Measurements from ENCODE around the gene IL34. TPM values are rescaled to one million over a fixed set of nuclear protein-coding genes. Genes with fewer than 3 reads are reported as not detected.

Gene IL34
- total RNA-seq, 1 donor from 2014 or later: not detected

GRCh38 chr16:70686376-70687101 is 40.2 kb downstream of the IL34 start:
- intact Hi-C loops (cut with micrococcal nuclease): loop anchor here (2.0 kb wide), 1 partner anchor 52 kb away; no protein-coding TSS in a partner anchor

DNA sequence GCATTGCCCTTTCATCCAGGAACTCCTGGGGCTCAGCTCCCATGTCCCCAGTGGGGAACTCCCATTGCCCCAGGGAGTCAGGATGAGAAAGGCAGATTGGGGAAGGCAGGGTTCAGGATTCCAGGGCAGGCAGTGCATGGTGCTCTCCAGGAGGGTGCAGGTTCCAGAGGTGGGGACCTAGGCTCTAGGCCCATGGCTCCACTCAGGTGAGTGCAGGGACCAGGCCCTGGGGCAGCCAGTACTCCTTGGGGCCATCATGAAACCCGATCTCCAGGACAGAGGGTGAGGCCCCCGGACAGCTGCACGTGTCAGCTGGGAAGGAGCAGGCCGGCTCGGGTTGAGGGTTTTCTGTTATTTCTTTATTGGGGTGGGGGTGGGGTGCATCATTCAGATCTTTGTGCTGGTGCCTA is 40.7 kb downstream of the IL34 start:
- Mint-ChIP-seq H3K36me3 (ENCODE audit: low read depth) (no peaks in the 10 kb centered on the region), H3K4me3 (no peak overlapping the region), H3K4me1 (ENCODE audit: low read depth) (no peaks in the 10 kb centered on the region), H3K9me3 (no peaks in the 10 kb centered on the region), H3K27me3 (ENCODE audit: insufficient read depth) (peaks cover 25% of the 10 kb centered on the region), H3K27ac (no peak overlapping the region)
- intact Hi-C loops (cut with micrococcal nuclease): loop anchor here (2.0 kb wide), 1 partner anchor 52 kb away; no protein-coding TSS in a partner anchor
- DNase-seq (ENCODE audit: low spot score): no peak

More at GRCh38 chr16:70686376-70687101, 40.2 kb downstream of the IL34 start:
- no peak overlapping the region for H3K4me3 Mint-ChIP-seq
- no peaks in the 10 kb centered on the region for H3K4me1 Mint-ChIP-seq (ENCODE audit: low read depth)
- no peak for DNase-seq (ENCODE audit: low spot score)
- no peaks in the 10 kb centered on the region for H3K36me3 Mint-ChIP-seq (ENCODE audit: low read depth)
- H3K27ac Mint-ChIP-seq: no peak overlapping the region
- H3K27me3 Mint-ChIP-seq (ENCODE audit: insufficient read depth): peaks cover 25% of the 10 kb centered on the region
- H3K9me3 Mint-ChIP-seq: no peaks in the 10 kb centered on the region

DNA sequence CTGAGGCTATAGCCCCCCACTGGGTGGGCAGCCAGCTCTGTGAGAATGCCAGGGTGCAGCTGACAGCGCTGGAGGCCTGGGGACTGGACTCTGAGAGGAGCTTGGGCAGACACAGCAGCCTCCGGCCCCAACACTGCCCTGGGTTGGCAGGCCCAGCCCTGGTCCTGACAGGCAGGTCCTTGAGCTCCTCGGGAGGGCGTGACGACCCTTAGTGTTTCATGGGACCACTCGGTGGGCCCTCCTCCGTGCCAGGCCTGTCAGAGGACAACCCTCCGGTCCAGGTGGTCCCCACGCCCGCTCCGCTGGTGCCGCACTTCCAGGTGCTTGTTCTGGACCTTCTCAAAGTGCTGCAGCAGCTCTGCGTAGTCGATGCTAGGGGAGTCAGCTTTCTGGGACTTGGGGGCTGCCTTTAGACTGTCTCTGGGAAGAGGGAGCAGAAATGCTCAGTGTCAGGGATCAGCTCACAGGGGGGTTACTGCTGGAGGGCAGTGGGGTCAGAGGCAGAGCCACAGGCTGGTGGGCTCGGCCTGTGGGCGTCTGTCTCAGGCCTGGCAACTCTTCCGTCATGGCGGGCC is 41.4 kb downstream of the IL34 start:
- H3K4me1 Mint-ChIP-seq (ENCODE audit: low read depth): no peaks in the 10 kb centered on the region
- H3K4me3 Mint-ChIP-seq: no peak overlapping the region
- H3K9me3 Mint-ChIP-seq: no peaks in the 10 kb centered on the region
- H3K27ac Mint-ChIP-seq: no peak overlapping the region
- no peak for DNase-seq (ENCODE audit: low spot score)
- intact Hi-C loops (cut with micrococcal nuclease): loop anchor here (2.0 kb wide), 1 partner anchor 51 kb away; no protein-coding TSS in a partner anchor
- H3K27me3 Mint-ChIP-seq (ENCODE audit: insufficient read depth): peaks cover 20% of the 10 kb centered on the region
- no peaks in the 10 kb centered on the region for H3K36me3 Mint-ChIP-seq (ENCODE audit: low read depth)

DNA sequence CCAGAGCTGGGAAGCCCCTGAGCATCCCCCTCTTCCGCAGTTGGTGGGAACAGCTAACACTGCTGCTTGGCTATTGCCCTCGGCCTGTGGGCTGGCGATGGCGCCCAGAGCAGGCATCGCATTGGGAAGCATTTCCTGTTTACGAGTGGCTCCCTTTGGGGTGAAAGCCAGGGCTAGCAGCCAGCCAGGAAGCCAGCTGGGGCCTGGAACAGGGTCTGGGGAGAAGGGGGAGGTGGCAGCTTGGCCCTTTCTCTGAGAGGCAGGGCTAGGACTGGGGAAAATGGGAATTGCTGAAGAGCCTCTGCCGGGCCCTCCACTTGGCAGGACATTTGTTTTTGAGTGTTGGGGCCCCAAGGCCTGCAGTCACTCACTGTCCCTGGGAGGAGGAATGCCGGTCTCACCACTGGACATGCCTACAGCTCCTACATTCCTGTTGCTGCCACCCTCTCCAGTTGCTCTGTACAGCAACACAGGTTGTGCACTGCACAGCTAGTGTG is 41.9 kb downstream of the IL34 start:
- H3K4me3 Mint-ChIP-seq: no peak overlapping the region
- H3K27ac Mint-ChIP-seq: no peak overlapping the region
- no peaks in the 10 kb centered on the region for H3K36me3 Mint-ChIP-seq (ENCODE audit: low read depth)
- intact Hi-C loops (cut with micrococcal nuclease): no loop called here
- H3K9me3 Mint-ChIP-seq: no peaks in the 10 kb centered on the region
- DNase-seq (ENCODE audit: low spot score): no peak
- H3K27me3 Mint-ChIP-seq (ENCODE audit: insufficient read depth): peaks cover 20% of the 10 kb centered on the region
- no peaks in the 10 kb centered on the region for H3K4me1 Mint-ChIP-seq (ENCODE audit: low read depth)

DNA sequence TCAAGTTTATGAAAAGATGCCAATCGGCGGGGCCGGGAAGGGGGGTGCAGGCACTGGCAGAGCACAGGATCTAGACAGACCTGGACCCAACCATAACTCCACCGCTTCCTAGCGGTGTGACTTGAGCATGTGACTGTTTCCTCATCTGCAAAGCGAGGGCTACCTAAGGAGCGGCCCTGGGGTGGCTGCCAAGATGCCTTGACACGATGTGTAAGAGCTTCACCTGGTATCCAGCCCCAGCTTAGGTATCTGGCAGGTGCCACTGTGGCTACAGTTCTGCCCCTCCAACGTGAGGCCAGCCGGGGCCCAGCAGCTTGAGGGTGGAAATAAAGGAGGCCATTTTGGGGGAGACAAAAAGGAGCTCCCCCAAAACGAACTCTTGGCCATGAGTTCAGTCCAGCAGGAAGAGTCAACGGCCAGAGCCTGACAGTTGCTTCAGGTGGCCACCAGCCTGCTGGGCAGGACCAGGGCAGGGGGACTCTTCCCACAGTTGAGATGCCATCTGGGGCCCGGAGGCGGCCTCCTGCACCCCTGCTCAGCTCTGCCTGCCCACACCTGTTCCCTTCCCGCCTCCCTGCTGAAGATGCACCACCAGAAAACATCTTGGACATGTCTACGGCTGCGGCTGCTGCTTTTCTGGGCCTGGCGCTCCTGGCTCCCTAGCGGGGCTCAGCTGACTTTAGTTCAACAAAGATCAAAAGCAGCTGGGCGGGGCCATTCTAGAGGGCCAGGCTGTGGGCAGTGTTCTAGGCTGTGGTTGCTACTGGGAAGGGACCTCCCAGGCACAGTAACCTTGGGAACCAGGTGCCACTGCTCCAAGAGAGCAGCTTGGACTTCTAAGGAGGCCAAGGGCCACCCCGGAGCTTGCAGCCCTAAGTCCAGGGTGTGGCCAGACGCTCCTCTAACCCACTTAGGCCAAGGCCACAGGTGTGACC is 42.9 kb downstream of the IL34 start:
- intact Hi-C loops (cut with micrococcal nuclease): no loop called here
- Mint-ChIP-seq H3K4me1 (ENCODE audit: low read depth) (no peaks in the 10 kb centered on the region), H3K27ac (no peak overlapping the region), H3K9me3 (no peaks in the 10 kb centered on the region), H3K36me3 (ENCODE audit: low read depth) (no peaks in the 10 kb centered on the region), H3K4me3 (no peak overlapping the region), H3K27me3 (ENCODE audit: insufficient read depth) (peaks cover 16% of the 10 kb centered on the region)
- DNase-seq (ENCODE audit: low spot score): no peak

- H3K4me1 Mint-ChIP-seq (ENCODE audit: low read depth): peaks cover 2% of the 10 kb centered on the region
- no peaks in the 10 kb centered on the region for H3K9me3 Mint-ChIP-seq
- no peak overlapping the region for H3K27ac Mint-ChIP-seq
- H3K36me3 Mint-ChIP-seq (ENCODE audit: low read depth): peaks cover under 1% of the 10 kb centered on the region
- peaks cover 10% of the 10 kb centered on the region for H3K27me3 Mint-ChIP-seq (ENCODE audit: insufficient read depth)
- H3K4me3 Mint-ChIP-seq: no peak overlapping the region
- DNase-seq (ENCODE audit: low spot score): no peak
- intact Hi-C loops (cut with micrococcal nuclease): no loop called here
These were observed 43.9 kb downstream of the IL34 start for GRCh38 chr16:70689970-70690891.

GRCh38 chr16:70691223-70692129 is 45.1 kb downstream of the IL34 start:
- DNase-seq (ENCODE audit: low spot score): no peak
- H3K4me1 Mint-ChIP-seq (ENCODE audit: low read depth): peaks cover 9% of the 10 kb centered on the region
- H3K27me3 Mint-ChIP-seq (ENCODE audit: insufficient read depth): peaks cover 6% of the 10 kb centered on the region
- peaks cover 2% of the 10 kb centered on the region for H3K36me3 Mint-ChIP-seq (ENCODE audit: low read depth)
- intact Hi-C loops (cut with micrococcal nuclease): no loop called here
- no peak overlapping the region for H3K27ac Mint-ChIP-seq
- no peak overlapping the region for H3K4me3 Mint-ChIP-seq
- H3K9me3 Mint-ChIP-seq: no peaks in the 10 kb centered on the region

DNA sequence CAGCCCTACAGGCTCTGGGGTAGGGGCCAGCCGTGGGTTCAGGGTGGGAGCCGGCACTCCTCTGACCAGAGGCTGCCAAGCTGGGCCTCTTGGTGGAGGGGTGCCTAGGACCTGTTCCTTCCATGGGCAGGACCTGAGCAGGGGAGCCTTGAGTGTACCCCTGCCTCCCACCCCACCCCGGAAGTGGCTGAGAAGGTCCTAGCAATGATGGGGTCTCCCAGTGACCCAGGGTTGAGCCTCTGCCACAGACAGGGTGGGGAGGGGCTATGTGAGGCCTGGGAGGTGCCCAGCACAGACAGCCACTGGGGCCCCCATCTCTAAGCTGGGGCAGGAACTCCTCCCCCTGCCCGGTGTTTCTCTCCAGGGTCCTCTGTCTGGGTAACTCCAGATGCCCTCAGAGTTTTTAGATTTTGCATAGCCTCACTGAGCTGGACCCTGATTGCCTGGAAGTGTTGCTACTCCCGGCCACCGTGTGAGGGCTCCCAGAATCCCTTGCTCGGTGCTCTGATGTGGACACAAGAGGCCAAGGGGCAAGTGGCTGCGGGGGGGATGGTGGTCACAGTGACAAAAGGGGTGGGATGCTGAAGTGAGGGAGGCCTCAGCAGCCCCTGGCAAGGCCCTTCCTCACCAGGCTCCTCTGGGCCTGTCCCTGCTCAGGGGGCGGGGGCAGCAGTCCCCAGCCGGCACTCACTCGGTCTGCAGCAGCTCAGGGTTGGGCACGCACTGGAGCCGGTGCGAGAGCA is 45.9 kb downstream of the IL34 start:
- peaks cover 2% of the 10 kb centered on the region for H3K36me3 Mint-ChIP-seq (ENCODE audit: low read depth)
- H3K9me3 Mint-ChIP-seq: no peaks in the 10 kb centered on the region
- intact Hi-C loops (cut with micrococcal nuclease): no loop called here
- DNase-seq (ENCODE audit: low spot score): no peak
- no peak overlapping the region for H3K27ac Mint-ChIP-seq
- no peak overlapping the region for H3K4me3 Mint-ChIP-seq
- H3K4me1 Mint-ChIP-seq (ENCODE audit: low read depth): peaks cover 13% of the 10 kb centered on the region
- peaks cover 3% of the 10 kb centered on the region for H3K27me3 Mint-ChIP-seq (ENCODE audit: insufficient read depth)

DNA sequence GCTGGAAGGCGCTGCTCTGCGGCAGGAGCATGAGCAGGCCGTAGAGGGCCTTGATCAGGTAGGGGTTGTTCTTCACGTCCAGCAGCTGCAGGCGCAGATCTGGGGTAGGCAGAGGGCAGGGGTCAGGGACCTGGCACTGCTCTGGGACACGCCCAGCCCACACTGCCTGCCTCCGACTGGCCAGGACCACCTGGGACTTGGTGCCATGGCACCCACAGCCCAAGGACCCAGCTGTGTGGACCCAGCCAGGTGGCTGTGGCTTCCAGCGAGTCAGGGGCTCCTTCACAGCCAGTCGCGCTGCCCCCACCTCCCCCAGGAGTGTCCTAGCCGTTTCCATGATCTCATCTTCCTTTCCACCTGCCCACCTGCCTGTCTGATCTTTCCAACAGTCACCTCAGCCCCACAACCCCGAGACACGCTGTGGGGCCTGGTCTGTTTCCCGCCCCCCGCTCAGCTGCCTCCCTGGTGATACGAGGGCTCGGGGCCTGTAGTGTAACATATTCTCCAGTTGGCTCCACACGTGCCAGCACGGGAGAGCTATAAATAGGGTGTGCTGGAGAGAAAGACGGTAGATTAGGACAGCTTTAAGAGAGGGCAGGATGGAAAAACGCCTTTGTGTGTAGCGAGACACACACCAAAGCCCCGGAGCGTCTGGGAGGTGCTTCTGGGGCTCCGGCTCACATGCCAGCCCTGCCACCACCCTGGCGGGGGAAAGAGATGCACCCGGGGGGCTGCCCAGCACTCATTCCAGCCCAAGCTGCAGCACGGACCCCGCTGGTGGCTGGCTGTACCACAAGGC is 46.7 kb downstream of the IL34 start:
- intact Hi-C loops (cut with micrococcal nuclease): no loop called here
- DNase-seq (ENCODE audit: low spot score): no peak
- H3K4me3 Mint-ChIP-seq: no peak overlapping the region
- H3K27me3 Mint-ChIP-seq (ENCODE audit: insufficient read depth): no peaks in the 10 kb centered on the region
- H3K4me1 Mint-ChIP-seq (ENCODE audit: low read depth): peaks cover 13% of the 10 kb centered on the region
- no peak overlapping the region for H3K27ac Mint-ChIP-seq
- H3K9me3 Mint-ChIP-seq: no peaks in the 10 kb centered on the region
- peaks cover 2% of the 10 kb centered on the region for H3K36me3 Mint-ChIP-seq (ENCODE audit: low read depth)

DNA sequence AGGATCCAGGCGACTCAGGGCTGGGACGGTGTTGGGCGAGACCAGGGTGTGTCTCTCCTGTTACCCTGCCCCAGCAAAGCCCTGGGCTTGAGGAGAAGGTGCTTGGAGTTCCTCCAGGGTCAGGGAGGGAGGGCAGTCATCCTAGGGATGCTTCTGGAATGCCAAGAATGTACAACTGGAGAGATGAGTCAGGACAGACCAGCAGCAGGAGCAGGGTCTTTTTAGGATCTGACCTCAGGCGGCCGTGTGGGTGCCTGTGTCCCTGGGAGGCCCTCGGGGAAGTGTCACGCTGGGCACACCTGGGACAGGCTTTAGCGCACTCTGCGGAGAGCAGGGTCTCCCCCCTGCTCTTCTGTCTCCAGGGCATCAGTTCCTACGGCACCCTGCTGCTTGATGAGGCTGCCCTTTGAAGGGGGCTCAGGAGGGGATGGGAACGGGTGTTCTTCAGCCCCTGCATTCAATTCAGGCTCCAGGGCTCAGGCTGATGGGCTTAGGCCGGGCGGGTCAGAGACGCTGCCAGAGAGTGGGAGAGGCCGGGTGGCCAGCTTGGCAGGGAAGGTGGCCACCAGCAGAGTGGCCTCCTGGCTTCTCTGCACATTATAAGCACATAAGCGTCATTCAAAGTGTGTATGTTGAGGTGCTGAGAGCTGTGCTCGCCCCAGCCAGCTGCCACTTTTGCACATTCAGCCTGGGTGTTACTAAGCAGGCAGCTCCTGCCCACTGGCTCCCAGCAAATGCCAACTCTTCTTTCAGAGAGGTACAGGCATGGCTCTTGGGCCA is 47.9 kb downstream of the IL34 start:
- H3K9me3 Mint-ChIP-seq: no peaks in the 10 kb centered on the region
- intact Hi-C loops (cut with micrococcal nuclease): no loop called here
- DNase-seq (ENCODE audit: low spot score): no peak
- H3K4me3 Mint-ChIP-seq: no peak overlapping the region
- H3K27ac Mint-ChIP-seq: no peak overlapping the region
- H3K27me3 Mint-ChIP-seq (ENCODE audit: insufficient read depth): no peaks in the 10 kb centered on the region
- H3K36me3 Mint-ChIP-seq (ENCODE audit: low read depth): peaks cover 2% of the 10 kb centered on the region
- H3K4me1 Mint-ChIP-seq (ENCODE audit: low read depth): peaks cover 13% of the 10 kb centered on the region

All from activated T-helper 1 cell treated with anti-CD3 and anti-CD28 coated beads, Interleukin-12 subunit alpha, Interleukin-12 subunit beta, Interleukin-2, Interleukin-4 antibody, amounts not matched to agents 30 ng/mL and 10 ng/mL and 1 ng/mL, durations not matched to agents 14 hours and 24 hours and 36 hours (primary cell).